DMS153 treated with DMSO at 0.1 percent for 48 hours (cell line): ENCODE results near the gene SKI.

Experiments
- DNase-seq: peaks from one replicate; lab custom pipeline; 2025; ENCODE audit not compliant: unreplicated experiment; lab: John Stamatoyannopoulos, UW

Gene SKI

DNA sequence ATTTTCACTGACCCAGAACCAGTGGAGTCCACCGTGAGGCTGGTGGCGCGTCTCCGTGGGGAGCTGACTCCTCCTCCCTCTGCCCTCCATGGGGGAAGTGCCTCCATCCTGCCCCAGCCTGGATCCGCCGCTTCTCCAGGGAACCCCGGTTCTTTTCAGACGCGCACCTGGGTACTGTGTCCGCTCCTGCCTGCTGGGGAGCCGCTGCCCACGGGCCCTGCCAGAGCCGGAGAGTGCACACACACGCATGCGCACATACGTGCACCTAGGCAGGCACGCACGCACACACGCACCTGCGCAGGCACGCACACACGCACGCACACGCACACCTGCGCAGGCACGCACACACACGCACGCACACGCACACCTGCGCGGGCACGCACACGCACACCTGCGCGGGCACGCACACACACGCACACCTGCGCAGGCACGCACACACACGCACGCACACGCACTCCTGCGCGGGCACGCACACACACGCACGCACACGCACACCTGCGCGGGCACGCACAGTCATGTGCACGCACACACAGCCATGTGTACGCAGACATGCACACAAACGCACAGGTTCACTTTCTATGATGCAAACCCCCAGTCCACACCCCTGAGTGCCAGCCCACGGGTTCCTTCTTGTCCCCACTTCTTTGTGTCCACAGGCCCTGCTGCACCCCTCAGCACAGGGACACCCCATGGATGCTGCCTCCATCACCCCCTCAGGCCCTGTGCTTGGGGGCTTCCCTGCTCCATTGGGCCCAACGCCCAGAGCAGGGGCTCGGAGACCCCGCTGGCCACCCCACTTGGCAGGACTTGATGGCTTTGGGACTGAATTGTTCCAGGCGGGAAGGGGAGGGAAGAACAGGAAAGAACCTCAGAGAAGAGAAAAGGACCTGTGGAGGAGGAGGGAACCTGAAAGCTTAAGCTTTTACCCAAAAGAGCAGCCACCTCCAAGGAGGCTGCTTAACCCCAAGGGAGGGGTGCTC, 120.5 kb downstream of the SKI start:
- DNase-seq: no peak

DNA sequence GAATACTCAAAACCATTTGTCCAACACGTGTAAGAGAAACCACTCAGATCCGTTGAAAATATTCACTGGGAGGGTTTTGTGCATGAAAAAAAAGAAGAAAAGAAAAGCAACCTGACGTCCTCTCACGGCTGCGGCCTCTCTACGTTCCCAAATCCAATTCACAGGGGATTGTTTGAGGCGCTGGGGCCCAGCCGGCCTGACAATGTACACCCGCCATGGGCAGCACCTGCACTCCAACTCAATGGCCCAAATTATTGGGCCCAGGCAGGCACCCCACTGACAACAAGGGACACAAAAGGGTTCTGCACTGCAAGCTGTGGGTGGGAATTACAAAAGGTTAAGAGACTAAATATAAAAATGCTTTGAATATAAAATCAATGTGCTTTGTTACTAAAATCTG, 121.7 kb downstream of the SKI start:
- DNase-seq: no peak

GRCh38 chr1:2350501-2350900, 122.4 kb downstream of the SKI start:
- DNase-seq: no peak

- DNase-seq: no peak
Observed at GRCh38 chr1:2350911-2351655, 123.0 kb downstream of the SKI start.

GRCh38 chr1:2351723-2352122, 123.6 kb downstream of the SKI start:
- DNase-seq: no peak

DNA sequence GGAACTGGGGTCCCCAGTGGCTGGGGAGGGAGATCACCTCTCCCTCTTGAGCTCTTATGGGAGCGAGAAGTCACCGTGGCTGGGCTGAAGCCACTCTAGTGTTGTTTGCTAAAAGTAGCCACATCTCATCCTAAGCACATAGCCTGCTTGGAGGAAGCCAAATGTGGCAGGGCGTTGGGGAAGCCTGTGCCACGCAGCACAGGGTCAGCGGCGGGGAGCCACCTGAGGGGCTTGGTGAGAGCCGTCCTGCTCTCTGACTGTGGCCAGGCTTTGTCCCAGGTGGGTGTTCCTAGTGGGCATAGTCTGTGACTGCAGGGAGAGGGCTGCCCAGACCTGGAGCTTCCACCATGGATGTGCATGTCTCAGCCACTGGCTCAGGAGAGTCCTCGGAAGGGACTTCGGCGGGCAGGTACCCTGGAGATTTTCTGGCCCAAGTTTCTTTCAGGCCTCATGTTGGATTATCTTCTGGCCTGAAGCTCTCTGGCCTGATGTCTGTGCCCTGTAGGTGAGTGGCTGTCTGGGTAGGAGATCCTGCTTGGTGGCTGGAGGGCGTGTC, 124.3 kb downstream of the SKI start:
- no peak for DNase-seq

GRCh38 chr1:2352897-2353550, 124.9 kb downstream of the SKI start:
- no peak for DNase-seq

DNA sequence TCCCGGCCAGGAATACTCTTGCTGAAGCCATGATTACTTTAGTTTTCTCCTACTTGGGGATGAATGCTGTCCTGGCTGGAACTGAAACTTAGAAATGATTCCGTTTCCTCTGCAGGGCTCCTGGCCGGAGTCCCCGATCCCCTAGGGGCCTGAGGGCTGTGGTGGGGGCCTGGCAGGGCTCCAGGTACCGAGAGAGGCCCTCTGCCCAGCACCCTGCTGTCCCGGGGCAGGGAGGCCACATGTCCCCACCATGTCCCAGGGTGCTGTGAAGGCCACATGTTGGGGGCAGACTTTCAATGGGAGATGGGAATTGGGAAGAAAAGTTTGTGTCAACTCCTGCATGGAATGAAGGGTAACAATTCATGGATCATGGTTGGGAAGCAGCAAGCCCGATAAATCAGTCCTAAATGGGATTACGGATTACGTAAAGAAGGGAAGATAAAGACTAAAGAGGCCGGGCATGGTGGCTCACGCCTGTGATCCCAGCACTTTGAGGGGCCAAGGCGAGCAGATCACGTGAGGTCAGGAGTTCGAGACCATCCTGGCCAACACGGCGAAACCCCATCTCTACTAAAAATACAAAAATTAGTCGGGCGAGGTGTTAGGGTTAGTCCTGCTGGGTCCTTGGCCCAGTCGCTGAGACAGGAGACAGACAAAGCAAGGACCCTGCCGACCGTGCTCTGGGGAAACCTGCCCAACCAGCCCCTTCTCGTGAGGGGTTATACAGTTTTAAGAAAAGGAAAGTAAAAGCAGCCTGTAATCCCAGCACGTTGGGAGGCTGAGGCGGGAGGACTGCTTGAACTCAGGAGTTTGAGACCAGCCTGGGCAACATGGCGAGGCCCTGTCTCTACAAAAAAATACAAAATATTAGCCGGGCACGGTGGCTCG, 125.7 kb downstream of the SKI start:
- no peak for DNase-seq

- DNase-seq: no peak
Observed at GRCh38 chr1:2354511-2355372, 126.6 kb downstream of the SKI start.

DNA sequence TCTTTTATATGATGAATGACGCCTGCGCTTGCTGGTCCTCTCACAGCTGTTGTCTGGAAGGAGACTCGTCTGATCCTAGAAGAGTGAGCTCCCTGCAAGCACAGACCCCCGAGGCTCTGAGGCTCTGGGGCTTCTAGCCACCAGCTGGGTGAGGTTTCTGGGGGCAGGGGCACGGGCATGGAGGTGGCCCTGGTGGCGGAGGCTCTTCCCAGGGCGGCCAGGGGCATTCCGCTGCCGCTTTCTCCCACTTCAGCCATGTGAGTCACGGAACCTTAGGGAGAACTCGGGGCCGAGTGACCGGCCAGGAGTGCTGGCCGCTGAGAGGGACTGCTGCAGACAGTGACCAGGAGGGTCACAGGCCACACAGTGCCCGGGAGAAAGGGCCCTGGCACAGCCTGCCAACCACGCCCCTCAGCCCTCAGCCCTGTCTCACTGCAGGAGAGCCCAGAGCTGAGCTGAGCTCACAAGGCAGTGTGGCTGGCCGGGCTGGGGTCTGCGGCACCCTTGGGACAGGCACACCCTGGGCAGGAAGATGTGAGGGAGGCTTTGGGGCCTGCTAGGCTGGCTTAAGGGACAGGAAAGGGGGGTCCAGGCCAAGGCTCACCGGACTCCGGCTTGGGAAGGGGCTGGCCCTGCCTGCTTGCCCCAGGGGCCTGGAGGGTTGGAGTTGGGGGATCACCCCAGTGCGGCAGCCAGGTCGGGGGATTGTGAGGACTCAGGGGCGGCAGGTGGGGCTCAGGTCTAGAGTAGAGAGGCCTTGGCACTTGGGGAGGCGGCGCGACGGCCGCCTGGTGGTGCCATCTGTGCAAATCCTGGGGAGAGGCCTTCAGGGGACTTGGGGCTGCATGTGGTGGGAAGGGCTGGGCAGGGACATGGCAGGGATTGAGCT, 127.5 kb downstream of the SKI start:
- no peak for DNase-seq

DNA sequence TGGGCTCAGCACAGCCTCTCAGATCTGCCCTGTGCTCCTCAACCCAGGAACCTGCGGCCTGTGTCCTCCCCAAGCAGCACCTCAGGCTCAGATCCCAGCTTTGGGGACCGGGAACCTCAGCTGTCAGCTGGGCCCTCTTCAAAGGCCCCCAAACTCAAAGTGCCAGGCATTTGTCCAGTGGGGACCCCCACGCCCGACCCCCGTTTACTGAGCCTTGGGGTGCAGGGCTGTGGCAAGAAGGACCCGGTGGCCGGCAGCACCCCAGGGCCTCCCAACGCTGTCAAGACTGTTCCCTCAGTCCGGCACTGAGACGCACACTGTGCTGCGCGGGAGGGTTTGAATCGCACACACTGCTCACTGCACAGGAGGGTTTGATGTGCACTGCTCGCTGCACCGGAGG, 128.3 kb downstream of the SKI start:
- DNase-seq: no peak

DNA sequence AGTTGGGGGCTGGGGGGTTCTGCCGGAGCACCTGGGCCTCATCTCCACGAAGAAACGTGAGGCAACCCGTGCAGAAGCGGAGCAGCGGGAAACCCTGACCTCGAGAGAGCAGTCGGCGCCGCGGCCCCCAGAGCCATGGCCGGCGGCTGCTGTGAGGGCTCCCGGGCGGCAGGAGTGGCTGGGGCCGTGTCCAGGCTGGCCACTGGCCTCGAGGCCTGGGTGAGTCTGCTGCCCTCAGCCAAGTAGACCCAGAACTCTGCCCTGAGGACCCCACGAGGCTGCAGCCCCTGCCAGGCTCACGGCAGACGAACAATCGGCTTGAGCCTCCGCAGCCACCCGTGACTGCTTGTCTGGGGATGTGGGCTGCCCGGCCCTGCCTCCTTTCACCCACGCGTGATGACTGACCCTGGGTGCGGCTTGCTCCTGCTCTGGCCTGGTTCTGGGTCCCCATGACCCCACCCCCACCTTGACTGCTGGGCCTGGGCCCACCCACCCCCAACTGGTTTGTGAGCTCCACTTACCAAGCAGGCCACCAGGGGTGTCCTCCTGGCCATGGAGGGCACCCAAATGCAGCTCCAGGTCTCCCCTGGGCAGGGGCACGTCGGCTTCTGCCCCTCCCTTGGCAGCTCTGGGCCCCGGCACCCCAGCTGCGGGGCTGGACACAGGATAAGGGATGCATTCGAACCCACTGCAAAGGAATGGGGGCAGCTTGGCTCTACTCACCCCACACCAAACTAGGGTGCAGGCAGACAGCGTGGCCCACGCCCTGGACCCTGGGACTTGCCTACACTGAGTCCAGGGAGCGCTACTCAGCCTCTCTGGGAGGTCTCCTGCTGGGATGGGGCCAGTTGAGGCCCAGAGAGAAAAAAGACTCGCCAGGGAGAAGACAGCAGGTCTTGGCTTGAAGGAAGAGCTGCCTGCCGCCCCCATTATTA, 129.1 kb downstream of the SKI start:
- DNase-seq: no peak

DNA sequence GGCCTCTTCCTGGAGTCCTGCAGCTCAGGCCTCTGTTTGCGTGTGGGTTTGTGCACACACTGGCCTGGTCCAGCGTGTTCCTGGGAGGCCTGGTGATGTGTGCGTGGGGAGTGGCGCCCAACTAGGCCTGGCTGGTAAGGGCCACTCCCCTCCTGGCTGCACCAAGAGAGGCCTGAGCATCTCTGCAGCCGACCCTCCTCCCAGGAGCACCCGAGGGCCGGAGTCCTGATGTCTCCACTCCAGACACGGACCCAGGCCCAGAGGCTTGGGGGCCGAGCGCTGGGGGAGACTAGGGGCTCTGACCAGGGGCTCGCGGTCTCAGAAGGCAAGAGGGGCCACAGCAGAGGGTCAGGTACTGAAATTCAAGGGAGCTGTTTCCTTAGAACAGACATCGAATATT, 130.0 kb downstream of the SKI start:
- no peak for DNase-seq

DNA sequence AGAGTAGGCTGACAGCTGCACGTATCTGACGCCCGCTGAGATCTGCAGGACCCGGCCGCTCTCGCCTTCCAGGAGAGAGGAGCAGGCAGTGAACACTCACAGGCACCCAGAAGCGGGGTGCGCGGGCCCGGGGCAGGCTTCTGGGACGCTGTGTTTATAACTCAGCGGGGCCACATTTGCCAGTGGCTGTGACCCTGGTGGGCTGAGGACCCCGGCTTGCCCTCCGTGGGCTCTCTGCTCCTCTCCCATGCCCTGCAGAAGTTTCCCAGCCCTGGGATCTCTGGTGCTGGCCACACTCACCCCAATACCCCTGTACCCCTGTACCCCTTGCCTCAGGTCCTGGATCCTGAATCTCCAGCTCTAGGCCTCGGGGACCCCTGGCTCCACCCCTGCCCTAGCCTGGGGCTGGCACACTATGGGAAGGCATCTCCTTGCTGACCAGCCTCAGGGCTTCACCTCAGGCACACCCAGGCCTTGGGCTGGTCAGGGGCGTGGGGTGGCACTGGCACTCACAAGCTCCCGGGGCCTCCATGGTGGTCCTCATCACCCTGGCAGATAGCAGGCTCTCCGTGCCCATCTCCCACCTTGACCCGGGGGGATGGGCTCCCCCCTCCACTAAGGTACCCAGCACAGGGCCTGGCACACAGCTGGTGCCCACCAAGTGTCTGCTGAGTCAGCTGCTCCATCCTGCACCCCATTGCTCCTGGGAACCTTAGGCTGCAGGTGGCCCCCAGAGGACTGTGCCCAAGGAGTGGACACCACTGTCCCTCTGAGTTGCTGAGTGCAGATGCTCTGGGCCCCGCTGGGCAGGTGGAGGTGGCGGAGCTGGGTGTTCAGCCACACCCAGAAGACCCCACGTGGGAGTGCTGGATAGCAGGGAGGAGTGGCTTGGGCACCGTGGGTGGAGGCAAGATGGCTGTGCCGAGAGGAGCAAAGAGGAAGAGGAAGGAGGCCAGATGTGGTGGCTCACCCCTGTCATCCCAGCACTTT, 130.8 kb downstream of the SKI start:
- no peak for DNase-seq
